ENCODE results near the gene SELENOS.
"Not testable (repeated sequence)": the region's sequence is repeated elsewhere in the genome, so short reads cannot be mapped to it uniquely, and the experiment has no call there.

Gene SELENOS

GRCh38 chr15:101309436-101310160, 32.3 kb upstream of the SELENOS start:
- no peak for DNase-seq (ENCODE audit: low spot score)

- DNase-seq (ENCODE audit: low spot score), result no peak
Observed at GRCh38 chr15:101308604-101309435, 31.5 kb upstream of the SELENOS start.

GRCh38 chr15:101307897-101308603, 30.8 kb upstream of the SELENOS start:
- no peak for DNase-seq (ENCODE audit: low spot score)

GRCh38 chr15:101307048-101307896, 30.0 kb upstream of the SELENOS start:
- no peak for DNase-seq (ENCODE audit: low spot score)

- DNase-seq (ENCODE audit: low spot score), result no peak
Observed at GRCh38 chr15:101306341-101307047, 29.2 kb upstream of the SELENOS start.

GRCh38 chr15:101305820-101306255, 28.6 kb upstream of the SELENOS start:
- DNase-seq (ENCODE audit: low spot score), result no peak

- no peak for DNase-seq (ENCODE audit: low spot score)
Observed at GRCh38 chr15:101303408-101303807, 26.1 kb upstream of the SELENOS start.

- no peak for DNase-seq (ENCODE audit: low spot score)
Observed at GRCh38 chr15:101296418-101297405, 19.4 kb upstream of the SELENOS start.

GRCh38 chr15:101295607-101296161, 18.4 kb upstream of the SELENOS start:
- no peak for DNase-seq (ENCODE audit: low spot score)

GRCh38 chr15:101294731-101295606, 17.7 kb upstream of the SELENOS start, which contains the start of gene SNRPA1:
Gene SNRPA1, minus strand, starts transcription at chr15:101295248. Its CDS starts 70 bp downstream, at chr15:101295178.
- DNase-seq (ENCODE audit: low spot score), result peak; percentile 95

GRCh38 chr15:101293122-101293521, 15.8 kb upstream of the SELENOS start:
- no peak for DNase-seq (ENCODE audit: low spot score)

GRCh38 chr15:101288905-101289513, 11.7 kb upstream of the SELENOS start:
- peak; percentile 48 for DNase-seq (ENCODE audit: low spot score)

GRCh38 chr15:101287342-101287741, 10.1 kb upstream of the SELENOS start:
- not testable (repeated sequence) for DNase-seq (ENCODE audit: low spot score)

- DNase-seq (ENCODE audit: low spot score), result no peak
Observed at GRCh38 chr15:101286471-101287114, 9.3 kb upstream of the SELENOS start.

- no peak for DNase-seq (ENCODE audit: low spot score)
Observed at GRCh38 chr15:101283931-101284330, 6.6 kb upstream of the SELENOS start.

GRCh38 chr15:101280007-101280406, 2.7 kb upstream of the SELENOS start:
- no peak for DNase-seq (ENCODE audit: low spot score)

- no peak for DNase-seq (ENCODE audit: low spot score)
Observed at GRCh38 chr15:101277943-101278564, 769 bp upstream of the SELENOS start.

Data from kidney capillary endothelial cell (primary cell).